ENCODE measurements around the gene AP4S1.
A peak's percentile ranks its signal among the peaks of the same experiment; 100 is the strongest.
"Not testable (repeated sequence)": the region's sequence is repeated elsewhere in the genome, so short reads cannot be mapped to it uniquely, and the experiment has no call there.

Gene AP4S1

GRCh38 chr14:31025367-31026076, at the start of gene AP4S1:
Gene AP4S1, plus strand, starts transcription at chr14:31025649. Its CDS starts 40,548 bp downstream, at chr14:31066197.
- peak; percentile 51 for DNase-seq (ENCODE audit: low read depth)
- TF ChIP-seq, protein P1, sequence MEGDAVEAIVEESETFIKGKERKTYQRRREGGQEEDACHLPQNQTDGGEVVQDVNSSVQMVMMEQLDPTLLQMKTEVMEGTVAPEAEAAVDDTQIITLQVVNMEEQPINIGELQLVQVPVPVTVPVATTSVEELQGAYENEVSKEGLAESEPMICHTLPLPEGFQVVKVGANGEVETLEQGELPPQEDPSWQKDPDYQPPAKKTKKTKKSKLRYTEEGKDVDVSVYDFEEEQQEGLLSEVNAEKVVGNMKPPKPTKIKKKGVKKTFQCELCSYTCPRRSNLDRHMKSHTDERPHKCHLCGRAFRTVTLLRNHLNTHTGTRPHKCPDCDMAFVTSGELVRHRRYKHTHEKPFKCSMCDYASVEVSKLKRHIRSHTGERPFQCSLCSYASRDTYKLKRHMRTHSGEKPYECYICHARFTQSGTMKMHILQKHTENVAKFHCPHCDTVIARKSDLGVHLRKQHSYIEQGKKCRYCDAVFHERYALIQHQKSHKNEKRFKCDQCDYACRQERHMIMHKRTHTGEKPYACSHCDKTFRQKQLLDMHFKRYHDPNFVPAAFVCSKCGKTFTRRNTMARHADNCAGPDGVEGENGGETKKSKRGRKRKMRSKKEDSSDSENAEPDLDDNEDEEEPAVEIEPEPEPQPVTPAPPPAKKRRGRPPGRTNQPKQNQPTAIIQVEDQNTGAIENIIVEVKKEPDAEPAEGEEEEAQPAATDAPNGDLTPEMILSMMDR (IDR thresholded peaks at IDR 0.05; ENCODE audit: insufficient read depth, low read depth, low read length, missing control alignments) = no peak
- peak within 1 kb of the TSS; percentile 90 for H3K4me3 ChIP-seq (ENCODE audit: low read depth, low read length)

DNA sequence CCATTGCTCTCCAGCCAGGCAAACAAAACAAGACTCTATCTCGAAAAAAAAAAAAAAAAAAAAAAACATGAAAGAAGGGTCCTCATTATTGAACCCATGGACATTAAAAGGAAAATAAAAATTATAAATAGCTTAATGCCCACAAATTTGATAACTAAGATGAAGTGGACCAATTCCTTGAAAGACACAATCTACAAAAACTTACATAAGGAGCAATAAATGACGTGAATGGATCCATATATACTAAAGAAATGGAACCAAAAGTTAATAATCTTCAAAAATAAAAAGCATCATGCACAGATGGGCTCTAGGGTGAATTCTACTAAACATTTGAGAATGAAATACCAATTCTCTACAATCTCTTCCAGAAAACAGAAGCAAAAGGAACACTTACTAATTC, 47.7 kb upstream of the AP4S1 start:
- no peak for DNase-seq (ENCODE audit: low read depth)
- TF ChIP-seq, protein P1 (IDR thresholded peaks at IDR 0.05; ENCODE audit: insufficient read depth, low read depth, low read length, missing control alignments) = no peak
- no peak overlapping the region for H3K4me3 ChIP-seq (ENCODE audit: low read depth, low read length)

GRCh38 chr14:30980106-30980704, 45.2 kb upstream of the AP4S1 start:
- TF ChIP-seq, protein P1 (IDR thresholded peaks at IDR 0.05; ENCODE audit: insufficient read depth, low read depth, low read length, missing control alignments) = peak; percentile 49
- peak; percentile 71 for DNase-seq (ENCODE audit: low read depth)
- not testable (repeated sequence) for H3K4me3 ChIP-seq (ENCODE audit: low read depth, low read length)

- TF ChIP-seq, protein P1 (IDR thresholded peaks at IDR 0.05; ENCODE audit: insufficient read depth, low read depth, low read length, missing control alignments) = no peak
- no peak overlapping the region for H3K4me3 ChIP-seq (ENCODE audit: low read depth, low read length)
- no peak for DNase-seq (ENCODE audit: low read depth)
These were observed 44.5 kb upstream of the AP4S1 start for GRCh38 chr14:30980980-30981379.

DNA sequence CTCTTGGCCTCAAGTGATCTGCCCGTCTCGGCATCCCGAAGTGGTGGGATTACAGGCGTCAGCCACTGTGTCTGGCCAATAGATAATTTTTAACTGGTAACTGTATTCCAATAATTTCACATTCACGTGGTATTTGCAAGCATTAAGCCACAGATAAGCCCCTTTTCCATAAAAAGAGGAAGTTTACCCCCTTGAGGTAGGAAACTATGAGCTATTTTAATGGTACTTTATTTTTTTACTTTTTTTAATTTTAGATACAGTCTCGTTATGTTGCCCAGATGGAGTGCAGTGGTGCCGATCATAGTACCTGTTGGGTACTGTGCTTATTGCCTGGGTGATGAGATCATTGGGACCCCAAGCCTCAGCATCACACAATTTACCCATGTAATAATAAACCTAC, 42.9 kb upstream of the AP4S1 start:
- H3K4me3 ChIP-seq (ENCODE audit: low read depth, low read length) = no peak overlapping the region
- no peak for DNase-seq (ENCODE audit: low read depth)
- TF ChIP-seq, protein P1 (IDR thresholded peaks at IDR 0.05; ENCODE audit: insufficient read depth, low read depth, low read length, missing control alignments) = no peak

DNA sequence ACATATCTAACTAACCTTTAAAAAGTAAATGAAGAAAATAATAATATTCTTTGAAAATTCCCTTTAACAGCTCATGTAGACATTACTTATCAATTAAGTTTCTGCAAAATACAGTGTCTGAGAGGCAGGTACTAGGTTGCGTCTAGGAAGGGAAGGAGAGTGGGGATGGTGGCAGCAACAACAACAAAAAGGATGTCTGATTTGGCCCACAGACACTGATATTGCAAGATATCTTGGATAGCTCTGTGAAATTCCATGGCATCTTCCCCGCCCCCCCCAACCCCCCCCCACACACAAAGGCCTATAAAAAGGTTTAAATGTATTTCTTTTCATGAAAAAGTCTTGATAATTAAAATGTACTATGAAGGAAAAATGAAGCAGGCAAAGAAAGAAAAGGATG, 41.6 kb upstream of the AP4S1 start:
- TF ChIP-seq, protein P1 (IDR thresholded peaks at IDR 0.05; ENCODE audit: insufficient read depth, low read depth, low read length, missing control alignments) = no peak
- no peak overlapping the region for H3K4me3 ChIP-seq (ENCODE audit: low read depth, low read length)
- no peak for DNase-seq (ENCODE audit: low read depth)
